ENCODE data around the gene SPTLC1.
"Not testable (repeated sequence)": the region's sequence is repeated elsewhere in the genome, so short reads cannot be mapped to it uniquely, and the experiment has no call there.

SPTLC1 gene

GRCh38 chr9:92032891-92033290 lies 82.3 kb downstream of the SPTLC1 start:
- no peak for DNase-seq (ENCODE audit: low read depth)

- DNase-seq (ENCODE audit: low read depth): no peak
Measured at GRCh38 chr9:92030367-92030766, 84.8 kb downstream of the SPTLC1 start.

- no peak for DNase-seq (ENCODE audit: low read depth)
Measured at GRCh38 chr9:92029553-92029952, 85.7 kb downstream of the SPTLC1 start.

- no peak for DNase-seq (ENCODE audit: low read depth)
Measured at GRCh38 chr9:92026206-92027002, 88.8 kb downstream of the SPTLC1 start.

GRCh38 chr9:92021785-92022541 lies 93.2 kb downstream of the SPTLC1 start:
- peak; percentile 87 for DNase-seq (ENCODE audit: low read depth)

GRCh38 chr9:92019658-92020057 lies 95.6 kb downstream of the SPTLC1 start:
- no peak for DNase-seq (ENCODE audit: low read depth)

- DNase-seq (ENCODE audit: low read depth): no peak
Measured at GRCh38 chr9:92010705-92011536, 104.3 kb downstream of the SPTLC1 start.

GRCh38 chr9:92010253-92010652 lies 105.0 kb downstream of the SPTLC1 start:
- DNase-seq (ENCODE audit: low read depth): not testable (repeated sequence)

GRCh38 chr9:92008041-92008440 lies 107.2 kb downstream of the SPTLC1 start:
- no peak for DNase-seq (ENCODE audit: low read depth)

- DNase-seq (ENCODE audit: low read depth): no peak
Measured at GRCh38 chr9:92004045-92004392, 111.2 kb downstream of the SPTLC1 start.

GRCh38 chr9:92003308-92004044 lies 111.7 kb downstream of the SPTLC1 start:
- no peak for DNase-seq (ENCODE audit: low read depth)

- not testable (repeated sequence) for DNase-seq (ENCODE audit: low read depth)
Measured at GRCh38 chr9:92001948-92002347, 113.3 kb downstream of the SPTLC1 start.

- no peak for DNase-seq (ENCODE audit: low read depth)
Measured at GRCh38 chr9:92001244-92001643, 114.0 kb downstream of the SPTLC1 start.

- no peak for DNase-seq (ENCODE audit: low read depth)
Measured at GRCh38 chr9:91995000-91995655, 120.1 kb downstream of the SPTLC1 start.

GRCh38 chr9:91994422-91994821 lies 120.8 kb downstream of the SPTLC1 start:
- DNase-seq (ENCODE audit: low read depth): no peak

GRCh38 chr9:91992461-91993041 lies 122.7 kb downstream of the SPTLC1 start:
- no peak for DNase-seq (ENCODE audit: low read depth)

GRCh38 chr9:91991721-91992341 lies 123.4 kb downstream of the SPTLC1 start:
- no peak for DNase-seq (ENCODE audit: low read depth)

GRCh38 chr9:91986248-91986647 lies 129.0 kb downstream of the SPTLC1 start:
- DNase-seq (ENCODE audit: low read depth): no peak

GRCh38 chr9:91985692-91986091 lies 129.5 kb downstream of the SPTLC1 start:
- no peak for DNase-seq (ENCODE audit: low read depth)
